ENCODE results near the gene AMH. TPM values are rescaled to one million over a fixed set of nuclear protein-coding genes. Genes with fewer than 3 reads are reported as not detected.

Gene AMH
- total and polyA plus RNA-seq, 2 of the 13 experiments (the other 11 are each of a cell fraction or from before 2014, with no cell fraction given), result 0.03 to 0.18 TPM

DNA sequence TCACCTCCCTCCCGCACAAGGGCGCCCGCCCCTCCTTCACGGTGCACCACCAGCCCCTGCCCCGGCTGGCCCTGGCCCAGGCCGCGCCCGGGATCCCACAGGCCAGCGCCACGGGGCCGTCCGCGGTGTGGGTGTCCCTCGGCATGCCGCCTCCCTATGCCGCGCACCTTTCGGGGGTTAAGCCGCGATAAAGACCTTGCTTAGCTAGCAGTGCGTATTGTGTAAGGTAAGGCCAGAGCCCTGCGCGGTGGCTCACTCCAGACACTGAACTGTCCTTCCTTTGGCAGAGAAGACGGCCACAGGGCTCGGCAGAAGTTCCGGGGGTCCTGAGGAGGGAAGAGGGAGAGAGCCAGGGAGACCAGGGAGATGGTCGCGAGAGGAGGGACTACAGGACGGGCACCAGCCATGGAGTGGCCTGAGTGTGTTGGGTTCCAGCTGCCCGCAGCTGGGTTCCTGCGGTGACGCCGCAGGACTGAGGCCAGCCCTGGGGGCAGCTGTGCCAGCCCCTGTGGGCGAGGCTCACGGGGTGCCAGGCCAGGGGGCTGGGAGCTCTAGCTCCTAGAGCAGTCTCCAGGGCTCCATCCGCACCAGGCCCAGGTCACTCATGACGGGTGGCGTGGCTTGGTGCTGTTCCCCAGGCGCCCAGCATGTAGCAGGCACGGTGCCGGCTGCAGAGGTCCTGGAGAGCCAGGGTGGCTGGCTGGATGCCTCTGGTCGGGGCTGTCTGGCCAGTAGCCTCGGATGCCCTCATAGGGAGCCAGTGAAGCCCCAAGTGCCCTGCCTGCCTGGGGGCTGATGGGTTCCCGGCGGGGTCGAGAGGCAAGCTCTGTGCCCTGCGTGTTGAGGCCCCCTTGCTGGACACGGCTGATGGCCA, 20.7 kb upstream of the AMH start (continued):
- no peak for TF ChIP-seq NFAT5 (CRISPR knock-in tag; IDR thresholded peaks at IDR 0.05)
- no peak for TF ChIP-seq NFRKB (IDR thresholded peaks at IDR 0.05)
- 0 out of 4 replicates have a peak, but pooled peaks of 1 of the 2 experiments have one; percentile 5 for TF ChIP-seq POLR2A (IDR thresholded peaks at IDR 0.05; ENCODE audit: insufficient read depth in 1 of 2, low read depth in 2 of 2, low read length in 2 of 2)
- no peak for TF ChIP-seq TBL1XR1 (IDR thresholded peaks at IDR 0.05; ENCODE audit: borderline replicate concordance, low read length, partially characterized antibody)
- peak; percentile 51; the same call in 1 of the 2 replicates for TF ChIP-seq ZBTB33 (CRISPR knock-in tag; IDR thresholded peaks at IDR 0.05)
- no peak for TF ChIP-seq ERF (CRISPR knock-in tag; IDR thresholded peaks at IDR 0.05)

Measured in HepG2 (cell line).